Activated T-cell treated with anti-CD3 and anti-CD28 coated beads for 1 hour (primary cell): ENCODE results near the gene SCG3.

Experiments used
- DNase-seq: peaks from one replicate; pipeline ENCODE4 v3.0.0-alpha.2; 2020; ENCODE audit warnings: low read depth

SCG3 gene

DNA sequence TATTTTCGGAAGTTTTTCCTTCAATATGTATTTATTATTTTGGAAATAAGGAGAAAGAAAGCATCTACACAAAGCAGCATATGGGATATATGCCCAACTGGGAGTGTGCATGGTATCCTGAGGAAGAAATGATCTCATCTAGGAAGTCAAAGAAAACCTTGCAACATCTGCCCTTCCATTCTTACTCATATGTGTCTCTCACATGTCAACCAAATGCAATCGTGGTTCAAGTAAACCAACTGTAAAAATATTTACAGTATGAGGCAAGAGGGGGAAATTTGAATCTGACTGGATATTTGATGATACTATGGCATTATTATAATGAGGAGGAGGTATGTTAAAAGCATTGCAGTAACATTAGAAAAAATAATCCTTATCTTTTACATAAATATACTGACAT, 3.2 kb upstream of the SCG3 start:
- DNase-seq, result no peak

DNA sequence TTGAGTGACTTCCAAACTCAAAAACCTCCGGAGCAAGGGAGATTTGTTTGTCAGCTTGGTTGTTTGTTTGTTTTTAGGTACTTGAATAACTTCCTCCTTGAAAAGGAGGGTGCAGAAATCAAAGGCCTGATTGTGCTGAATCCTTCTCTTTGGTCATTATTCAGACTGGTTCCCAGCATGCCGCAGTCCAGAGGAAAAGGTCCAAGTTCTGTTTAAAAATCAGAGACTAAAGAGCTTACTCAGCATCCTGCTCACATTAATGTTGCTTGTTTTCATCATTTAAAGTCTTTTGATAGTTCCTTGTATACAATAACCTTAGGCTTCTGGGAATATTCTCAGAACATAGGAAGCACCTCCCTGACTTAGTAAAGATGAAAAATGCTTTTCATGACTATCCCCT, 982 bp upstream of the SCG3 start:
- DNase-seq, result no peak

DNA sequence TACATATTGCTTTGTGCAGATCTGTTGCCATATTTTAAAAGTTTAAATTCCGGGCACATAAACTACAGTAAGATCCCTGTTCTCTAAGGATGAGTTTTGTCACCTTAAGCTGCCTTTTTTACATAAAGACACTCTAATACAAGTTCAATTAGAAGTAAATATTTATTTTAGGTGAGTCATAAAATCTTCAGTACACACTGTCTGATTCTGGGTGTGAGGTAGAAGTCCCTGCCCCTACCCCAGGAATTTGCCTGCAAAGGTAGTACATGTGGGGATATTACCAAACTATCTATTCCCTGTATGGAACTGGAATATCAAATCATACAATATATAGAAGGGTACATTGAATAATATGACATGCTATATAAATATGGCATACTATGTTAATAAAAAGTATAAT, 6.3 kb downstream of the SCG3 start:
- DNase-seq, result no peak

DNA sequence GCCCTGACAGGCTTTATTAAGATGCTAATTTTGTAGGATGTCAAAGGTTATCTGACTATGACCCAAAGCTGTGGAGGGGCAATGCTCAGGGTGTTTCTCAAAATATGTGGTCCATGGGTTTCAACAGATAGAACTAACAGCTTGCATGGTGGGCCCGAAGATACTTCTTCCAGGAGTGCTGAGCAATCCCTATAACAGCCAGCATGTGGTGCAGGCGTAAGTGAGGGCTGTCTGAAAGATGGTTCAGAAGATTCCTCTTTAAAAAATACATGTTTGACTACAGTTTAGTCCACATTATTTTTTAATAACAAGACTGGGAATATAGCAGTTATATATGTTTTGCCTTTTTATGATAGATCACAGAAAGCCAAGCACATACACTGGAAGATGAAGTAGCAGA, 7.6 kb downstream of the SCG3 start:
- no peak for DNase-seq

DNA sequence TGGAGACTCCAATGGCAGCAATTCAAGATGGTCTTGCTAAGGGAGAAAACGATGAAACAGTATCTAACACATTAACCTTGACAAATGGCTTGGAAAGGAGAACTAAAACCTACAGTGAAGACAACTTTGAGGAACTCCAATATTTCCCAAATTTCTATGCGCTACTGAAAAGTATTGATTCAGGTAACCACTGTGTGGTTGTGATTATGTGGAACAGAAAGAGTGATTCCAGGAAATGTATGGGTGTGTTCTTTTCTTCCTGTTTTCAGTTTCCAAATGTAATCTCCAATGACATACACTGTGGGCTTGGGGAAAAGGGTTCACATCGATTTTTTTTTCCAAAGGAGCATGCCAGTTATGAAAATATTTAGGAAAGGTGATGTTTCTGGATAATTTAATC, 10.9 kb downstream of the SCG3 start:
- no peak for DNase-seq

DNA sequence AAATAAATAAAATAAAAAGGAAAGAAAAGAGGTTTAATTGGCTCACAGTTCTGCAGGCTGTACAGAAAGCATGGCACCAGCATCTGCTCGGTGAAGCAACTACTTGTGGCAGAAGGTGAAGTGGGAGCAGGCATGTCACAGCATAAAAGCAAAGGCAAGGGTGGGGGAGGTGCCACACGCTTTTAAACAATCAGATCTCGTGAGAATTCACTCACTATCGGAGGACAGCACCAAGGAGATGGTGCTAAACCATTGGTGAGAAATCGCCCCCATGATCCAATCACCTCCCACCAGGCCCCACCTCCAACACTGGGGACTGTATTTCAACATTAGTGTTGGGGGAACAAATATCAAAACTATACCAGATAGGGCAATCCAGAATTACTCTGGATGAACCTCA, 15.3 kb downstream of the SCG3 start:
- no peak for DNase-seq

DNA sequence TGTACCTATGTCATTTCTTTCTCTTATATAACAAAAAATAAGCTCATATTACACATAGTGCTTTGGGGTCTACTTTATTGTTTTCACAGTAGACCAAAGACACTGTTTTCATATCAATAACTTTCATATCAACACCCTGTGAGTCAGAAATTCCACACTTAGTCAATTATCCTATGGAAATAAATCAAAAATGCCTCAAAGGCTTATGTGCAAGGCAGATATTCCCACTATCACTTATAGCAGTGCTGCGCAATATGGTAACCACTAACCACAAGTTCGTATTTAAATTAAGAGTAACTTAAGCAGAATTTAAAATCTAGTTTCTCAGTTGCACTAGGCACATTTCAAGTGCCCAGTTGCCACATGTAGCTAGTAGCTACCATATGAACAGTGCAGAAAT, 15.9 kb downstream of the SCG3 start:
- DNase-seq, result no peak

DNA sequence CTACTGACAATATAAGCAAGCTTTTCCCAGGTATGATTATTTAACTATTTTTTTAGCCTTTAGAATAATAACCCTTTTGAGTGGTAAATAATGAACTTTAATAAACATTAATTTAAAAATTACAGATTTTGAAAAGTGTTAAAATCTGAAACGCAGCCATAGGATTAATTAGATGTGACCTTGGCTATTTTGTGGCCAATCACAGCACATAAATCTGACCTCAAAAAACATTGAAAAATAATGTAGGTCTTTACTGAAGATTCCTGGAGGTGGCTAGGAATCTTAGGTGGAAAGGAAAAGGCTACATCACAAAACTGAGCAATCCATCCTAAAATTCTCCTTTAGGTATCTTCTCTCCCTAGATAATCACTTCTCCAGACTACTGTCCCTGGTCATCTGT, 18.1 kb downstream of the SCG3 start:
- no peak for DNase-seq

DNA sequence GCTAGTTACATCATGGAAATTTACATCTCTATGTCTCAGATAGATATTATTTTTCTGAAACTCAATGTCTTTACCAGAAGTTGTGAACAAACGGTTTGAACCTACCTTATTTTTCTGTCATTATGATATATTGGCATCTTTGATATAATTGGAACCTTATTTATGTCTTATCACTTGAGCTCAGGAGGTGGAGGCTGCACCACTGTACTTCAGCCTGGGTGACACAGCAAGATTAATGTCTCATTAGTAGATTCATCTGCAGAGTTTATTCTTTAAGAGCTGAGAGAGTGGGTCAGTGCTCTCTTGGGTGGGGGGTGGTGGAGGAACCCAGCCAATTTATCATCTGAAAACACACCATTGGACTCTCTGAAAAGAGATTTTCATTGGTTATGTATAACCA, 21.4 kb downstream of the SCG3 start:
- no peak for DNase-seq

DNA sequence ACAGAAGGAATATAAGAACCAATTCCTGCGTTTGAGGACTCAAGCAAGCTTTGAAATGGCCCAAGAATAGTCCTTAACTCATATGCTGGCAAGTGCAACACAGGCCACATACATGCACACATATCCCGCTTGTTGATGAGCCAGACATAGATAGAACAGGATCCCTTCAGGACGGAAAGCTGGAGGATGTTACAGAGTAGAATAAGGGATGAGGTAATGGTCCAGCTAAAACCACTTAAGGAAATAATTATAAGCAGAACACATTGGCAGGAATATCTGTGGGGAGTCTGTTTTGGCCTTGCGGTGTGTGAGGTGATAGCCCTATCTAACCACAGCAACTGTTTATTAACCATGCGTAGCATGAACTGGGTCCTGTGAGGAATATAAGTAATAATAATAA, 25.0 kb downstream of the SCG3 start:
- no peak for DNase-seq

DNA sequence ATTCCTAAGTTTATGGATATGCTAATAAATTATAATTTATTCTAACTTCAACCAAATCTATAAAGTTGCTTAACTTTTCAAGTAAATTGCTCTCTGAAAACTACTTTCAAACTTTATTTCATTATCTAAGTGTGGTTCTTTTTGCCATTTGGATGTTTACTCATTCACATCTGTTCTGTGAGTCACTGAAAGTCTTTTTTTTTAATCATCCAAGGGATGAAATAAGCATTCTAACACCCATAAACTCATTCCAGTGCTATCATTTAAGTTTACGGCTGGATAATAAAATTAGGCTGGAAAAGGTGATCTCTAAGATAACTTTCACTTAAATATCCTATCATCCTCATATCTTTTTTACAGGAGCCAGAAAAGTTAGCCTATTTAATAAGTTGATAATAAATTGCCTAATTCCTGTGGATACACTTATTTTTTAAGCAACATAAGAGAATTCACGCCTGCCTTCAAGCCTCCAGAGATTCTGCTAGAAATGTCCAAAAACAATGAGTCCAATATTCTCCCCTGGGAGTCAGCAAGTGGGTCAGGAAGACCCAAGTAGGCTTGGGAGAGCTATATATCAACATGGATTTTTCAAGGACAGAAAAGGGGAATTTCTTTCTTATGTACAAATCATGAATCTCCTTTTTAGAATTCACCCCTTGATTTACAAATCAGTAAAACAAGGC, 25.8 kb downstream of the SCG3 start:
- DNase-seq, result no peak

DNA sequence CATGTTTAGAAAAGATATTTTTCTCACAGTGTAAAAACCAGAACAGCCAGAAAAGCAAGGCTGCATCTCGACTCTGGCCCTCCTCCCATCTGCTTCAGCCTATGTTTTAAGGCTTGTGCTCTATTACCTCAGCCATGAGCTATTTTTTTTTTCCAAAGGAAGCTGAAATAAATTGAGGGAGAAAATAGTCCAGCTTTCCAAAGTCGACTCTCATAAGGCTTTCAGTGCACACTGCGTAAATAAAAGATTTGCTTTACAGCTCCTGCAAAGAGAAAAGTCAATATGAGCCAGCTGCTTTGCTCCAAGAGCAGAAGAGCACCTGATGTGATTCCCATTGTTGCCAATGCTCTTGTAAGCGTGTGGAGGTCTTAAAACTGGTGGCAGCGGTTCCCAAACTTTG, 26.7 kb downstream of the SCG3 start:
- DNase-seq, result no peak

DNA sequence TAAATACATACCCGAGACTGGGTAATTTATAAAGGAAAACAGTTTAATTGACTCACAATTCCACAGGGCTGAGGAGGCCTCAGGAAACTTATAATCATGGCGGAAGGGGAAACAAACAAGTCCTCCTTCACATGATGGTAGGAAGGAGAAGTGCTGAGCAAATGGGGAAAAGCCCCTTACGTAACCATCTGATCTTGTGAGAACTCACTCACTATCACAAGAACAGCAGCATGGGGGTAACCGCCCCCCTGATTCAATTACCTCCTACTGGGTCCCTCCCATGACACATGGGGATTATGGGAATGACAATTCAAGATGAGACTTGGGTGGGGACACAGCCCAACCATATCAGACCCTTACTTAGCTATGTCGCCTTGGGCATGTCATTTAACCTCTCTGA, 27.7 kb downstream of the SCG3 start:
- DNase-seq, result no peak

DNA sequence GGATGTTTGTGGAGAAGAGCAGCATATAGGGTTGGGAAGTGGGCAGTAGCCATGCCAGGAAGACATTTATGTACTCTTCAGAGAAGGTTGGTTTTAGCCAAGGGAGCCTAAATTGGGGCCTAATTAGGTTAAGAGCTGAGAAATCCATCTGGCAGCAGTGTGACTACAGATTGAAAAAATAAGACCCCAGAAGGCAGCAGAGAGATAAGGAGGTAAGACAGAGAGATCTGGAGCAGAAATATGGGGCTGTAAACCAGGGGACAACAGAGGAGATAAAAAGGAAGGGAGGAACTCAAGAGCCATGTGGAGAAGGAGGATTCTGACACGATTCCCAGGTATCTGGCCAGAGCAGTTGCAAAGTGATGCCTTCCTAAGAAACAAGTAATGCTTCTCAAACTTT, 32.9 kb downstream of the SCG3 start:
- DNase-seq, result no peak

DNA sequence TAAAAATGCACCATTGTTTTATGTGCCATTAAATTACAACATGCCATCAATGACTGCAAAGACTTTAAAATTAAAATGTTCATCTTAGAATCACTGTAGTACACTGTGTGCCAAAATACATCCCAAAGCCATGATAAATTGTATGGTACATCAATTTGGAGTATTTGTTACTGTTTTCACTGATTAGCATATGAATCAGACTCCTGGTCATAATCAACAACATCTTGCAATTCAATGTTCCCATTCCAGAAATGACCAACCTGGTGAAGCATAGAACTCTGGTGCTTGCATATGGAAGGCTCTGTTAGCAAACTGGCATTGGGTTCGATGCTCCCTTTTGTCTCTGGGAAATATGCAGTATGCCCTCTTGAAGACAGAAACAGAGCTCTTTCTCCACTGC, 33.6 kb downstream of the SCG3 start:
- no peak for DNase-seq

DNA sequence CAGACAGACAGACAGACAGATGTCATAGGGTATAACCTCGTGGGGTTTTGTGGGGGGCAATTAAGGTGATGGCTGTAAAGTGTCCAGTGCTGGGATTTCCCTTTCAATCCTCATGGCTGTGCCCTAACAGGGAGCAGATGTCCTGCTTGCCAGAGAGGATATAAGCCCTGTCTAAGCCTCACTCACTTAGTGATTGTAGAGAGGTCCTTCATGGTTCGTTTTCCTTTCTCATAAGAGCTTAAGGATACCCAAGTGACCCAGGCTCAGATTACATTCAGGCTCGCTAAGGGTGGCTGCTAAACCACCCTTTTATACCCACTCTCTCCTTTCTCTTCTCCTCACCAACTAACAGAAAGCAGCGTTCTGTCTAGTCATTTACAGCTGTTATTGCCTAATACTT, 36.9 kb downstream of the SCG3 start:
- no peak for DNase-seq

DNA sequence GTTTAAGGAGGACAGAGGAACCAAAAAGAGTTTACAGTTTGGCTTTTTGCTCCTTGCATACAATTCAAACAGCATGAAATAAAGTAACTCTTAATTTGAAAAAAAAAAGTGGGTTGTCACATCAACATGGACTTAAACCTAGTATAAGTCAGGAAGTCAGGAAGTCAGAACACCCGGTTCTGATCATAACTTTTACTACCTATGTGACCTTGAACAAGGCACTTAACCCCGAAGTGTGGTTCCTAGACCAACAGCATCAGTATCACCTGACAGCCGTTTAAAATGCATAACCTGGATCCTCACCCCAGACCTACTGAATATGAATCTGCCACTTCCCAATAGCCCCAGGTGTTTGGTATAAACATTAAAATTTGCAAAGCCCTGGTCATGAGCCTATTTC, 37.4 kb downstream of the SCG3 start:
- no peak for DNase-seq

DNA sequence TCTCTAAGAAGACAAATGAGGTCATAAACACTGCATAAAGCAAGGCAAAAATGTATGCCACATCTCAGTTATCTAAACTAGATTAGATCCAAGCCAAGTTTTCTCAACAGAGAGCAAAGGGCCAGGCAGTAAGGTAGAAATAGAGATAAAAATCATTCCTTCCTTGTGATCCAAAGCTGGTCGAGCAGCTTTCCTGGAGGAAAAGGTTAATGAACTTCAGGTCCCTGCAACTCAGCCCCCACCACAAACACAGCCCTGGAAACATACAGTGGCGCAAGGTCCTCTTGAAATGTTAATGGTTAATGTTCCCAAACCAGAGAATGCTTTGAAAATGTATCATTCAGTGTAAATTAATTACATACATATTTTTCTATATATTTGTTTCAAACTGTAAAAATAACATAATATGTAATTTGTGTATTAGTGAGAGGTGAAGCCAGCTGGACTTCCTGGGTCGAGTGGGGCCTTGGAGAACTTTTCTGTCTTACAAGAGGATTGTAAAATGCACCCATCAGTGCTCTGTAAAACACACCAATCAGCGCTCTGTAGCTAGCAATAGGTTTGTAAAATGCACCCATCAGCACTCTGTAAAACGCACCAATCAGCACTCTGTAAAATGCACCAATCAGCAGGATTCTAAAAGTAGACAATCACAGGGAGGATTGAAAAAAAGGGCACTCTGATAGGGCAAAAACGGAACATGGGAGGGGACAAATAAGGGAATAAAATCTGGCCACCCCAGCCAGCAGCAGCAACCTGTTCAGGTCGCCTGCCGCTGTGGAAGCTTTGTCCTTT, 39.1 kb downstream of the SCG3 start:
- DNase-seq, result no peak

DNA sequence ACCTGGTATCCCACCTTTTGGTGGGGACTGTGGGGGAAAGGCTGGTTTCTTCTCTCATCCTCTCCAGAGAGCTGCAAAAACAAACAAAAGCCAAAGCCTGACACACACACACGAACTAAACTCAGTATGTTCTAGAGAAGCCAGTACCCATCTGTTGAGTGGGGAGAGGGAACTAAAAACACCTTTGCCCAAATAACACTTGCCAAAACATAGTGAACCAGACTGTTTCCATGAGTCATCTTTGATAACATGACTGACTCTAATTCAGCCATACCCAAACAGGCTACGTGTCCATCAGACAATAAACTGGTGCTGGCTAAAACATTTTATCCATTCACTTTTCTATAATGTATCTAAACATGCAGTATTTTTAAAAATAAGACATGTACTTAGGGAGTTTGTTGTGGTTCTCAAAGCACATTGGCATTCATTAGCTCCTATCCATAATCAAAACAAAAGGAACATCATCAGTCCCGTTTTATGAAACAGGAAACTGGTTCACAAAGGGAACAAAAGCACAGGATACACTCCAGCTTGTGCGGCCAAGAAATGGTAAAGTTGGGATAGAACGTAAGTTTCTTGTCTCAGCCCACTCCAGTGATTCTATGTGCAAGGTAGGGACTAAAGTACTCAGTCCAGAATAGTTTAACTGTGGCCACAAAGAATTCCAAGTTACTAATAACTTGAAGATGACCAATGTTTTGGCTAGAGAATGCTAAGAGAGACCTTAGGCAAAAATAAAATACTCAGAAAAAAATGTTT, 40.1 kb downstream of the SCG3 start:
- no peak for DNase-seq

DNA sequence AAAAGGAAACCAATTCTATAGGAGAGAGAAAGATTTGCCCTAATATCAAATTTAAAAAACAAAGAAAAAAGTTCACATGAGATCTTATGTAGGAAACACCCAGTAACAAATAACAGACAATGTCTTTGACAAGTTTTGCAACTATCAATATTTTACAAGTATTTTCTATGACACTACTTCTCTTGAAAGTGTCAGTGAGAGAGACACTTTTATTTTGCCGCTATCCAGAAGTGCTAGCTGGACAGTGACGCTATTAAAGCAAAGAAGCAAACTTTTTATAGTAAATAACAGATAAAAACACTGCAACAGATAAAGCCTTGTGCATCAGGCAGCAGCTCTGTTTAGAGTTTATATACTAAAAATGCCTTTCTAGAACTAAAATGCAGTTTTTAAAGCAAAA, 42.9 kb downstream of the SCG3 start:
- DNase-seq, result no peak

DNA sequence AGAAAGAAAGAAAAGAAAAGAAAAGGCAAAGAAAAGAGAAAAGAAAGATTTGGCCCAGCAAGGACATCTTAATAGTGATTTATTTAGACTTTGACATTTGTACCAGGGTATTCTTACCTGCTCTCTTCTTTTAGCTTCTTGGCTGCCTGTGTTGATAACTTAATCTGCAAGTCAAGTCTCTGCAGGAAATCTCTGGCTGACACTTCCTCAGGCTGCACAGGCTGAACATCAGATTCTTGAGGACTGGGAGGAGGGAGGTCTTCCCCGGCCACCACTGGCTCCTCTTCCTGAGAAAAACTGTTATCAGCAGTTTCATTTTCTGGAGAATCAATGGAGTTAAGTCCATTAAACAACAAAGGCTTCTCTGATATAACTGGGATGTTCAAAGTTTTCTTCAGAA, 43.4 kb downstream of the SCG3 start:
- no peak for DNase-seq

DNA sequence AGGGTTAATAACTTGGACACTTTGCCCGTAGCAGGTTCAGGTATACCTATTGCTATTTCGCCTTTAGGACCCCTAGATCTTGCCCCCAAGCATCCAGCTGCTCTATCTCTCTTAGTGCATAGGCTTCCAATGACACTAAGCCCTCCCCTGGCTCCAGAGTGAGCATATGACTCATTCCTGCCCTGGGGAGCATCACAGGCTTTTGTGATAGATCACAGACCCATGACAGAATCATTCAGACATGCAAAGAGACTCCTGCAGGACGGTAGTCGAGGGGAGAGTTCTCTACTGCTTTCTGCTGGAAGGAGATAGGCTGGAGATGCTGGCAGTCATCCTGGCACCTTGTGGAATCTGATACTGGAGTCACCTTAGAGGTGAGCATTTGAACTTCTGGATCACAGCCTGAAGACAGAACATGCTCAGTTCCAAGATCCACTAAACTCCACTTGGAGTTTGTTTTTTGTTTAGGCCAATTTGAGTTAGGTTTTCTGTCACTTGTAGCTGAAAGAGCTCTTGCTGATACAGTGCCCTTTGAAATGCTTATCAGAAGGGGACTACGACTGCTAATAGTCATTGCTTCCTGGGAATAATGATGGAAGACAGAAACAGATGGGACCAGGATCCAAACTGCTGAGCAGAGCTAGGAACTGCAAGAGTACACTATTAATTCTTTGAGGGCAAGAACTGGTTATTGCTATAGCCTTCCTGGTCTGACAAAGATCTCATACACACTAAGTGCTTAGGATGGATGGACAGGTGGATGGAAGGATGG, 45.2 kb downstream of the SCG3 start:
- peak; percentile 26 for DNase-seq
